Stimulated activated CD8-positive, alpha-beta memory T cell treated with anti-CD3 and anti-CD28 coated beads, Interleukin-4, amount 100 ng/mL, for 48 hours (primary cell): ENCODE results near the gene KLHDC1.

Experiments
- DNase-seq: peaks from one replicate; pipeline ENCODE4 v3.0.0-alpha.2; 2020

The KLHDC1 gene

GRCh38 chr14:49796025-49796424 is 103.1 kb downstream of the KLHDC1 start:
- no peak for DNase-seq
